ENCODE measurements around the gene TAF5L. TPM values are rescaled to one million over a fixed set of nuclear protein-coding genes. Genes with fewer than 3 reads are reported as not detected.
"Not testable (repeated sequence)": the region's sequence is repeated elsewhere in the genome, so short reads cannot be mapped to it uniquely, and the experiment has no call there.

The TAF5L gene
- total and polyA plus RNA-seq, 5 experiments from 2014 or later, result 4.1 to 22.4 (median 4.2) TPM

DNA sequence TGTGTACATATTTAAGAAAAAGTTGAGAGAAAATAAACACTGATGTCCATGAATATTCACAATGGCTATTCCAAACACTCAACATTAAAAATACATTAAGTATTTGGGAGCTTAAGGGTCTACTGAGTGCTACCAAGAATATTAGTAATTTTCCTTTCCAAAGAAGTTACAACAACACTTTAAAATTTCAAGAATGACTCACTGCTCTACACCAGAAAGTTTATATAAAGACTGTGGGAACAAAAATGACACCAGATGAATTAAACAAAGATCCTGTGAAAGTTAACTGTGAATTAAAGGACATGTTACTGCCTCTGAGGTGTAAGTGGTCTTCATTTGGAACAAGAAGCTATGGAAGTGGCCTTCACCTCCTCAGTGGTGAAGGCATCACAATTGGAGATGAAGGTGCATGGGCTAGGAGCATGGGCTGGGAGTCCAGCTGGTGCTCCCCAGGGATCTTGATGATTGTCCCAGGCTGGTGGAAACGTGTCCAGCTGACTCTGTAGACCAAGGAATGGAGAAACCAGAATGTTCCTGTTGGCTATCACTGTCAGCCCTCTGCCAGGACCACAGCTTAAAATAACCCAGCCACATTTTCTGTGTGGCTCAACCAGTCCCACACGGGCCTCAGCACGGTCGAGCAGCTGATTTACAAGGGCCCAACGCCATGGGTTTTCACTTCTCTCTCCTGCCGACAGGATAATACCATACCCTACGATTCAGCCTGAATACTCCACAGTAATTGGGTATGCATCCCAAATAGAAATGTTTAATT is 28.8 kb downstream of the TAF5L start:
- H3K4me3 Mint-ChIP-seq, result no peak overlapping the region
- POLR2A ChIA-PET, result no interaction called here
- H3K4me1 Mint-ChIP-seq, result peaks cover 3 to 11% (median 6%) of the 10 kb centered on the region in 4 donors
- H3K9me3 Mint-ChIP-seq, result no peaks in the 10 kb centered on the region
- H3K27ac Mint-ChIP-seq, result peak overlapping the region in 1 of 10 donors; percentile 4
- ATAC-seq (no peak), DNase-seq (no peak)
- H3K36me3 Mint-ChIP-seq, result peaks cover 4 to 80% (median 33%) of the 10 kb centered on the region in 3 donors
- no peaks in the 10 kb centered on the region for H3K27me3 Mint-ChIP-seq

GRCh38 chr1:229595876-229596275 is 30.0 kb downstream of the TAF5L start:
- DNase-seq, H3K4me1 Mint-ChIP-seq, POLR2A ChIA-PET, H3K4me3 Mint-ChIP-seq, ATAC-seq, H3K9me3 Mint-ChIP-seq, H3K27me3 Mint-ChIP-seq: not testable (repeated sequence)
- Mint-ChIP-seq H3K27ac (peak overlapping the region in 1 of 10 donors; percentile 13), H3K36me3 (peaks cover 0 to 72% (median 27%) of the 10 kb centered on the region in 3 donors)

- H3K4me3 Mint-ChIP-seq, result no peak overlapping the region
- peaks cover 3 to 9% (median 4%) of the 10 kb centered on the region in 4 donors for H3K4me1 Mint-ChIP-seq
- no peaks in the 10 kb centered on the region for H3K27me3 Mint-ChIP-seq
- no peak for ATAC-seq
- no peak for DNase-seq
- POLR2A ChIA-PET, result no interaction called here
- no peaks in the 10 kb centered on the region for H3K9me3 Mint-ChIP-seq
- peaks cover 0 to 59% (median 28%) of the 10 kb centered on the region in 3 donors for H3K36me3 Mint-ChIP-seq
- peak overlapping the region in 1 of 10 donors; percentile 10 for H3K27ac Mint-ChIP-seq
These were observed 31.5 kb downstream of the TAF5L start for GRCh38 chr1:229594227-229595008.

DNA sequence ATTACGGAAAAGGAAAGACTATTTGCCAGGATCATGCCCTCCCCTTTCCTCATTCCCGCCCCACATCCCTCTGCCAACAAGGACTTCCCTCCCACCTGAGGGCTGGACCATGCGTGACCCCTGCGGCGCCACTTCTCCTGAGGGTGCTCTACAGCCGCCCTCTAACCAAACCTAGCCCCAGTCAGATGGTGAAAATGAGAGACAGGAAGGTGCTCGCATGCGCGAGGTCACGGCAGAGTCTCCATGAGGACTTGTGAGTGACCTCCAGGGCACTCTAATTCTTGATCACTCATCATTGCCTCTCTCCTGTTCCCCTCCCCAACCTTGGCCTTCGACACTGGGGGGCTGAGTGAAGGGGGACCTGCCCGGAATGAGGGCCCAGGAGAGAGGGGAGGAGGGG is 32.1 kb downstream of the TAF5L start:
- Mint-ChIP-seq H3K4me3 (no peak overlapping the region), H3K9me3 (no peaks in the 10 kb centered on the region), H3K27ac (no peak overlapping the region), H3K36me3 (peaks cover 0 to 54% (median 26%) of the 10 kb centered on the region in 3 donors), H3K4me1 (peaks cover 3 to 7% (median 4%) of the 10 kb centered on the region in 4 donors), H3K27me3 (no peaks in the 10 kb centered on the region)
- DNase-seq, result no peak
- POLR2A ChIA-PET, result no interaction called here
- ATAC-seq, result no peak

GRCh38 chr1:229590119-229590518 is 35.8 kb downstream of the TAF5L start:
- Mint-ChIP-seq H3K9me3 (no peaks in the 10 kb centered on the region), H3K4me1 (no peaks in the 10 kb centered on the region), H3K27ac (no peak overlapping the region), H3K36me3 (peaks cover 0 to 30% (median 26%) of the 10 kb centered on the region in 3 donors), H3K27me3 (peaks cover 0 to 1% (median 0%) of the 10 kb centered on the region in 5 donors), H3K4me3 (no peak overlapping the region)
- POLR2A ChIA-PET, result no interaction called here
- ATAC-seq (no peak), DNase-seq (no peak)

DNA sequence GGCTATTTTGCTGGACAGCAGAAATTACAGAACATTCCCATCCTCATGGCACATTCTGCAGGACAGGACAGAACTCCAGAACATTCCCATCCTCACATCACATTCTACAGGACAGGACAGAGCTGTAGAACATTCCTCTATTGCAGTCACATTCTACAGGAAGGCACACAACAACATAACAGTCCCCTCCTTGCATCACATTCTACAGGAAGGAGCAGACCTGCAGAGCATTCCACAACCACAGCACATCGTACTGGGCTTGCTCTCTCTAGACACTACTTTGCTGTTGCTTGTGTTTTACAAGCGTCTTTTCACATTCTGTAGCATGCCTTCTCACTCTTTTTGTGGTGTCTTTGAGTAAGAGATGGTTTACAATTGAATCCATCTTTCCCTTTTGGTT is 40.6 kb downstream of the TAF5L start:
- ATAC-seq (no peak), DNase-seq (no peak)
- H3K36me3 Mint-ChIP-seq, result peaks cover 0 to 7% (median 0%) of the 10 kb centered on the region in 3 donors
- H3K9me3 Mint-ChIP-seq, result no peaks in the 10 kb centered on the region
- H3K4me3 Mint-ChIP-seq, result no peak overlapping the region
- POLR2A ChIA-PET, result no interaction called here
- no peak overlapping the region for H3K27ac Mint-ChIP-seq
- H3K27me3 Mint-ChIP-seq, result peaks cover 0 to 1% (median 0%) of the 10 kb centered on the region in 5 donors
- no peaks in the 10 kb centered on the region for H3K4me1 Mint-ChIP-seq

DNA sequence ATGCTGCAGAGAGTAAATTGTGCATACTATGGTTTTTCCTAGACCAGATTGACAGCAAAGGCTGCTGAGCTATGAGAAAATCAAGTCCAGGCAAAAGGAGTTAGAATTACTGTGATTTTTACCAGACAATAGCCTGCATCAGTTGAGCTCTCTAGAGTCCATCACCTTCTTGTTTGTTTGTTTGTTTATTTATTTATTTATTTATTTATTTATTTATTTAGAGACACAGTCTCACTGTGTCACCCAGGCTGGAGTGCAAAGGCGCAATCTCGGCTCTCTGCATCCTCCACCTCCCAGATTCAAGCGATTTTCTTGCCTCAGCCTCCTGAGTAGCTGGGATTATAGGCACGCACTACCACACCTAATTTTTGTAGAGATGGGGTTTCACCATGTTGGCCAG is 43.2 kb downstream of the TAF5L start:
- H3K27me3 Mint-ChIP-seq, result peaks cover 3 to 12% (median 6%) of the 10 kb centered on the region in 5 donors
- peaks cover 0 to 14% (median 2%) of the 10 kb centered on the region in 4 donors for H3K4me1 Mint-ChIP-seq
- POLR2A ChIA-PET, result interaction anchor here (0.6 kb wide), 1 partner anchor 631 kb away, joined by 3 read pairs; no protein-coding TSS in a partner anchor
- H3K27ac Mint-ChIP-seq, result no peak overlapping the region
- DNase-seq (no peak), ATAC-seq (no peak)
- H3K4me3 Mint-ChIP-seq, result no peak overlapping the region
- H3K36me3 Mint-ChIP-seq, result no peaks in the 10 kb centered on the region
- no peaks in the 10 kb centered on the region for H3K9me3 Mint-ChIP-seq

DNA sequence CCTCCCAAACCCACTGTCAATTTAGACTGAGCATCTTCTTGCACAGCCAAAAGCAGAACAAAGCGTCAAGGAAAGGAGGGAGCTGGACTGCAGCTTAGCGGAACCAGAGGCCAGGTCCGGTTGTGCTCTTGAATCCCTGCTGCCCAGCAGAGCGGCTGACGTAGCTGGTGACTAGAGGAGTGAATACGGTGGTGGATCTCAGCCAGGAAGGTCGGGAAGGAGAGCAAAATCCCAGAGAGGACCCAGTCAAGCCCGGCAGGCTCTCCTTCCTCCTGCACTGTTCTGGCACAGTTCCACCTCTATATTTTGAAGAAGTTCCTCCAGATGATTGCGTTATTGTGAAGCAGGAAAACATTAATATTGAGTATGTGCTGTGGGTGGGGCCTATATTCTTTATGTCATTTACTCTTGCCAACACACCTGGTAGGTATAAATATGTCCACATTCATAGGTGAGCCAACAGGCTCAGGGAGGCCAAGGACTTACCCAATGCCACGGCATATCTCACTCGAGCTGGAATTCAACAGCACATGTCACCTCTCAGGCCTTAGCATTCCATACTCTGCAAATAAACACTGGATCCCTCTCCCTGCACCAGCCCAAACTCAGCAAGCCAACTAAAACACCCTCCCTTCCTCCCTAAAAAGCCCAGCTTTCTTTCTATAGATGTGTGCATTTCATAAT is 43.8 kb downstream of the TAF5L start:
- DNase-seq, result no peak
- Mint-ChIP-seq H3K27ac (no peak overlapping the region), H3K36me3 (no peaks in the 10 kb centered on the region), H3K27me3 (peaks cover 3 to 12% (median 8%) of the 10 kb centered on the region in 5 donors), H3K9me3 (no peaks in the 10 kb centered on the region), H3K4me3 (no peak overlapping the region), H3K4me1 (peaks cover 0 to 14% (median 2%) of the 10 kb centered on the region in 4 donors)
- POLR2A ChIA-PET, result no interaction called here
- ATAC-seq, result no peak

GRCh38 chr1:229581485-229581884 is 44.4 kb downstream of the TAF5L start:
- no peak for ATAC-seq
- H3K9me3 Mint-ChIP-seq, result no peaks in the 10 kb centered on the region
- peaks cover 0 to 14% (median 2%) of the 10 kb centered on the region in 4 donors for H3K4me1 Mint-ChIP-seq

GRCh38 chr1:229579059-229579673 is 46.8 kb downstream of the TAF5L start:
- DNase-seq, result no peak
- no peak for ATAC-seq
- H3K36me3 Mint-ChIP-seq, result no peaks in the 10 kb centered on the region
- peaks cover 0 to 14% (median 2%) of the 10 kb centered on the region in 4 donors for H3K4me1 Mint-ChIP-seq
- H3K27ac Mint-ChIP-seq, result peak overlapping the region in 1 of 10 donors; percentile 6
- H3K4me3 Mint-ChIP-seq, result peak overlapping the region in 1 of 10 donors; percentile 57
- no peaks in the 10 kb centered on the region for H3K9me3 Mint-ChIP-seq
- H3K27me3 Mint-ChIP-seq, result peaks cover 3 to 12% (median 8%) of the 10 kb centered on the region in 5 donors
- POLR2A ChIA-PET, result no interaction called here

More at GRCh38 chr1:229581485-229581884, 44.4 kb downstream of the TAF5L start:
- Mint-ChIP-seq H3K27ac (no peak overlapping the region), H3K4me3 (no peak overlapping the region), H3K27me3 (peaks cover 3 to 12% (median 8%) of the 10 kb centered on the region in 5 donors), H3K36me3 (no peaks in the 10 kb centered on the region)
- POLR2A ChIA-PET, result no interaction called here
- DNase-seq, result no peak

DNA sequence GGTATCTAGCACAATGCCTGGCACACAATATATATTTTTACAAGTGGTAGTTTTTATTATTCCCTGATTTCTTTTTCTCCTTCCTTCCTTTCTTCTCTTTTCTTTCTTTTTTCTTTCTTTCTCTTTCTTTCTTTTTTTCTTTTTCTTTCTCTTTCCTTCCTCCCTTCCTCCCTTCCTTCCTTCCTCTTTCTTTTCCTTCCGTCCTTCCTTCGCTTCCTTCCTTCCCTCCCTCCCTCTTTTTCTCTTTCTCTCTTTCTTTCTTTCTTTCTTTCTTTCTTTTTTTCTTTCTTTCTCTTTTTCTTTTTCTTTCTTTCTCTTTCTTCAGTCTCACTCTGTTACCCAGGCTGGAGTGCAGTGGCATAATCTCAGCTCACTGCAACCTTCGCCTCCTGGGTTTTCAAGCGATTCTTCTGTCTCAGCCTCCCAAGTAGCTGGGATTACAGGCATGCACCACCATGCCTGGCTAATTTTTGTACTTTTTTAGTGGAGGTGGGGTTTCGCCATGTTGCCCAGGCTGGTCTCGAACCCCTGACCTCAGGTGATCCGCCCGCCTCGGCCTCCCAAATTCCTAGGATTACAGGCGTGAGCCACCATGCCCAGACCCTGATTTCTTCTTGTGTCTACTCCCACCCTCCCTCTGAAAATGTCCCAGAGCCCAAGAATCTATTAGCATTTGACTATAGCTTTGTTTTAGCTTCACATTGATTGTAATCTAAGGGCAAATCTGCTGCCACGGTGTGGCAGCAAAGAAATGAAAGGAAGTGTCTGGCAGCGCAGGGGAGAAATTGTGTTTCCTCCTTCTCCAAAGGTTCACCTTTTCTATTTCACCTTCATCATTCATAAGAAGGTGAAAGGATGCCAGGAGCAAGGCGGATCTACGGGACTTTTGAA is 47.5 kb downstream of the TAF5L start:
- peaks cover 0 to 14% (median 2%) of the 10 kb centered on the region in 4 donors for H3K4me1 Mint-ChIP-seq
- DNase-seq (no peak), ATAC-seq (no peak)
- peak overlapping the region in 1 of 10 donors; percentile 6 for H3K27ac Mint-ChIP-seq
- POLR2A ChIA-PET, result no interaction called here
- H3K9me3 Mint-ChIP-seq, result no peaks in the 10 kb centered on the region
- H3K4me3 Mint-ChIP-seq, result peak overlapping the region in 1 of 10 donors; percentile 57
- no peaks in the 10 kb centered on the region for H3K36me3 Mint-ChIP-seq
- H3K27me3 Mint-ChIP-seq, result peaks cover 3 to 12% (median 12%) of the 10 kb centered on the region in 5 donors
